Measurements from ENCODE around the gene TAF1B.

TAF1B gene

DNA sequence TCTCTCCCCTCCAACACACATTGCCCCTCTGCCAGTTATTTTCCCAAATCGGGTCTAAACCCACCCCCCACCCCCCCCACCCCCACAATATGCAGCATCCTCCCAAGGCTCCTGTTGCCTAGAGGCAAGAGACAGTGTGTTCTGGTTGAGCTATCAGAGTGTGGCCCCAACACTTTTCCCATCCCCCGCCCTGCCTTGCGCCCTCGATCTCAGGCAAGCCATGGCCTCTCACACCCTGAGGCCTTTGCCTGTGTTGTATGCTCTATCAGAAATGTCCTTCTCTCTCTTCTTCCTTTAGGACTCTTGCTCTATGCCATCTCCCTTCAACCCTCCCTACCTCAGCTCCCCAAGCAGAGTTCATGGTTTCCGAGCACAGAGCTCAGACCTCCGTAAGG, 98.7 kb downstream of the TAF1B start:
- no peak for DNase-seq (ENCODE audit: low read depth)

DNA sequence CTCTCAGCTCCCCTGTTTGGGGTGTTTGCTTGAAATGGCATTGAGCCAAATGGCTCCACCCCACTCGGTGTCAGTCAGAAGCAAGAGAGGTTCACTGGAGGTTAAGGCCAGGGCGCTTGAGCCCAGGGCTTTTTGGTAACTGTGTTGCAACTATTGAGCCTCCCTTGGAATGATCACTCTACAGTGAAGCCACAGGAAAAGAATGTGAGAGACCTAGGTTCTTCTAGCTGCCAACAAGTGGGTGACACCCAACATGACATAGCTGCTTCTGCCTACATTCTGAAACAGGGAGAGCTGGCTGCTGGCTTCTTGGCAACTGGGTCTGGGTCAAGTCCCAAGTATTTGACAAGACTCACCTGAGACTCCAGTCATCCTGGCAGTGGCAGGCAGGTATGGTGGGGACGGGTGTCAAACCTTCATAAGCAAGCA, 101.1 kb downstream of the TAF1B start:
- no peak for DNase-seq (ENCODE audit: low read depth)

DNA sequence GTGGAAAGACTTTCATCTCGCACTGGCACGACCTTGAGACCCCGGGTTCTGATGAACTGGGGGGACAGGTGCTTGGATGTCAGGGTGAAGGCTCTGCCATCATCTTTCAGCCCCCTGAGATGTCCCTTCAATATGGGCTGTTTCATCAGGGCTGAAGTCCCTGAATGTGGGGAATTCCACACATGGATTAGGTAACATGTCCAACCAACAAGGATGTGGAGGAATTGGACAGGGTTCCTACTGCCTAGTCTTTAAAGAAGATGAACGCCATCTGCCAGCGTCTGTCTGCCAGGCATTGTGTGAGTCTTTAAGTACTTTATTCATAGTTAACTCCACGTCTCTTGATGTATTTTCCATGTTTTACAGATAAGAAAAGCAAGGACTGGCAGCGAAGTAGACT, 102.3 kb downstream of the TAF1B start:
- DNase-seq (ENCODE audit: low read depth): no peak

- no peak for DNase-seq (ENCODE audit: low read depth)
These were observed 102.8 kb downstream of the TAF1B start for GRCh38 chr2:9946076-9946475.

DNA sequence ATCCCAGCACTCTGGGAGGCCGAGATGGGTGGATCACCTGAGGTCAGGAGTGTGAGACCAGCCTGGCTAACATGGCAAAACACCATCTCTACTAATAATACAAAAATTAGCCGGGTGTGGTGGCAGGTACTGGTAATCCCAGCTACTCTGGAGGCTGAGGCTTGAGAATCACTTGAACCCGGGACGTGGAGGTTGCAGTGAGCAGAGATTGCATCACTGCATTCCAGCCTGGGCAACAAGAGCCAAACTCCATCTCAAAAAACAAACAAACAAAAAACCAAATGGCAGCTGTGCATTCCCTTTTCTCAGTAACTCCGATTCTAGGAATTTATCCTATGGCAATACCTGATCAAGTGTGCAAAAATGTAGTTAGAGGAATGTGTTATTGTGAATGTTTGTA, 103.5 kb downstream of the TAF1B start:
- DNase-seq (ENCODE audit: low read depth): no peak

DNA sequence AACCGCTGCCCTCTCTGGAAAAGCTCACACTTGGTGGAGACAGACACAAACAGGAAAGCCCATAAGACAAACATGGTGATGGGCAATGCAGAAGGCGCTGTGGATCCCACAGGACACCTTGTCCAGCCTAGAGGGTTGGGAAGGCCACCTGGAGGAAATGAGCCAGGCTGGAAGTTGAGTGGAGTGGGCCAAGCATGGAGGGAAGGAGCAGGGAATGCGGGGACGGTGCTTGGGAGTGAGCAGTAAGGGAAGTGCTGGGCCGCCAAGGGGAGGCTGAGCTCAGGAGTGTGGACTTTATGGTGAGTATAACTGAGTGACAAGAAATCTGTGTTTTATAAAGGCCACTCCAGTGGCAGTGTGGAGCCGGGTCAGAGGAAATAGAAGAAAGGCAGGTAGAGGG, 105.4 kb downstream of the TAF1B start:
- no peak for DNase-seq (ENCODE audit: low read depth)

DNA sequence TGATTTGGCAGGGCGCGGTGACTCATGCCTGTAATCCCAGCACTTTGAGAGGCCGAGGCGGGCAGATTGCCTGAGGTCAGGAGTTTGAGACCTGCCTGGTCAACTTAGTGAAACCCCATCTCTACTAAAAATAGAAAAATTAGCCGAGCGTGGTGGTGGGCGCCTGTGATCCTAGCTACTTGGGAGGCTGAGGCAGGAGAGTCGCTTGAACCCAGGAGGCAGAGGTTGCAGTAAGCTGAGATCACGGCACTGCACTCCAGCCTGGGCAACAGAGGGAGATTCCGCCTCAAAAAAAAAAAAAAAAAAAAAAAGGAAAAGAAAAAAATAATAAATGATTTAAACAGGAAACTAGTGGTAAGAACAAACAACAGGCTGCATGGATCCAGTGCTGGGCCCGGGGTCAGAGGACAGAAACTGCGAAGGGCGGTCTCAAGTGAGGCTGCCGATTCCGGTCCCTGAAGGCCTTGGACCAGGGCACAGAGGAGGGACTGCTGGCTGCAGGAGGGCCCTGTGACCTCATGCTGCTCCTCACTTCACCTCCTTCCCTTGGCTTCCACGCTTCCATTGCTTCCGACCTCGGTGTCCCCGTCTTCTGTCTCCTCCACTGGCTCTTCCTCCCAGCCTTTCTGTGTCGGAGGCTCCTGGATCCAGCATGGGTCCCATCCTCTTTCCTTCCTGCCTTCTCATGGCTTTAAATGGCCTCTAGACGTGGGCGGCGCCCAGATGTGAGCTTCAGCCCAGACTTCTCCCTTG, 106.1 kb downstream of the TAF1B start:
- no peak for DNase-seq (ENCODE audit: low read depth)

DNA sequence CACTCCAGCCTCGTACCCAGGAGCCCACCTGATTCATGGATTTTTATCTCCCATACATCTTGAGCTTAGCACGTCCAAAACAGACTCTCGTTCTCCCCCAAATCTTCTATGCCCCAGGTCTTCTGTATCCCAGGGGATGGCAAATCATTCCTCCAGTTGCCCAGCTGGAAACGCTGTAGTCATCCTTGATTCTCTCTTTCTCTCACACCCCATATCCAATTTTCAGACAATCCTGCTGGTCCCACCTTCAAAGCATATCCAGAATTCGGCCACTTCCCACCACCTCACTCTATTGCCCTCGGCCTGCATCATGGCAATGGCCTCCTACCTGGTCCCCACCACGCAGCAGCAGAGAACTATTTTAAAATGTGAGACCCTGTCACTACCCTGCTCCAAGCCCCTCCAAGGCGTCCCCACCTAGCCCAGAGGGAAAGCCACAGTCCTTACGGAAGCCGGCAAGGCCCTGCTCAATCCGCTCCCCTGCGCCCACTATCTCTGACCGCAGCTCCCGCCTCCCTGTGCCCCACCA, 106.8 kb downstream of the TAF1B start:
- no peak for DNase-seq (ENCODE audit: low read depth)

DNA sequence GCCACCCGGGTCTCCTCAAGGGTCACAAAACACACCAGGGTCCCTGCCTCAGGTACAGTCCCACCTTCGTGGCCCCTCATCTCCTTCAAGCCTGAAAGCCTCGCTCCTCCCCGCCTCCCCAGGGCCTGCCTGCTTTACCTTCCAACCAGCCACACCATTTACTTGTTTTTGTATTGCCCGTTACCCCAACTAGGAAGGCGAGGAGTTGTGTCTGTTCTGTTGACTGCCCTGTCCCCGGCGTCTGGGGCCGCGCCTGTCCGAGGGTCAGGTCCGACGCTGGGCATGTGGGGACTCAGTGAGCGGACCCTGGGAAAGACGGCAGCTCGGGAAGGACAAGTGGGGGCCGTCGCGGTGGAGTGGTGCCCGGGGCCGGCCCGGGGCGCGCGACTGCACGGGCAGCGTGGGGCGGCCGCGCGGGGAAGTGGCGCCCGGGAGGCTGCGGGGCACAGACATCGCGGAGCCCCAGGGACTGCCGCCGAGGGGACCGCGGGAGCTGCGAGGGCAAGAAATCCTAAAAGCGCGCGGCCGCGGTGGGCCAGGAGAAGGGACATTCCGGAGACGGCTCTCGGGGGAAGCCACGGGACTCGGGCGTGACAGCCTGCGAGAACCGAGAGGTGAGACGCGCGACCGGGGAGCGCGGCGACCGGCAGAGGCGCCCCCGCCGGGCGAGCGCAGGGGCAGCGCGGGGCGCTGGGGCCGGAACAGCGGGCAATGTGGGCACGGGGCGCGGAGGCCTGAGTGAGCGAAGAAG, 107.4 kb downstream of the TAF1B start:
- DNase-seq (ENCODE audit: low read depth): peak; percentile 33

DNA sequence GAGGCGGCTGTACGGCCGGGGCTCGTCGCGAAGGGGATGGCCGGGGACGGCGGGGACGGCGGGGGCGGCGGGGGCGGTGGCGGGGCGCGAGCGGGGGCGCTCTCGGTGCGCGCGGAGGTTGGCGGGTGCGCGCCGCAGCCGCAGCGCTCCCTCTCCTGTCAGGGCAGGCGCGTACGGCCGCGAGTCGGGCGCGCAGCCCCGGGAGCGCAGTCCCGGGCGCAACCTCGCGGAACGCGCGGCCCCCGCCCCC, 107.9 kb downstream of the TAF1B start:
- no peak for DNase-seq (ENCODE audit: low read depth)

GRCh38 chr2:9951522-9952285, 108.4 kb downstream of the TAF1B start, which contains the start of gene GRHL1:
Gene GRHL1 (plus strand): TSS chr2:9951693. CDS start chr2:9951834, 141 bp downstream.
- peak; percentile 86 for DNase-seq (ENCODE audit: low read depth)

- no peak for DNase-seq (ENCODE audit: low read depth)
These were observed 109.0 kb downstream of the TAF1B start for GRCh38 chr2:9952286-9952737.

- DNase-seq (ENCODE audit: low read depth): no peak
These were observed 109.7 kb downstream of the TAF1B start for GRCh38 chr2:9952856-9953503.

DNA sequence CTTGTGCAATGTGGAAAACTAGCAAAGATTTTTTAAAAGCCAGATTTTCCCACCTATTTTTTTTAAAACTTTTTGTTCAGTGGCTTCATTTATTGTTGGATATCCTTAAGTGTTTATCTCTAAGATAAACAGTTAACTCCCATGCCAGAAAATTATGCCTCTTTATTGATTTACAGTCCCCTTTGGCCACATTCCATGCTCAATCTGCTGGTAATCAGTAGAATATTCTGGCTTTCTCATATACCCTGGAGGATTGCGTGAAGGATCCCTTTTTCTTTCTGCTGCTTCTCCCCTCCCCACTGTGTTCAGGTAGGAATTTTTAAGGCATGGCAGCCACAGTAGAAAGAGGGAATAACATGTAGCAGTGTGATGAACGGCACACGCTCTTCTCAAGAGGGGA, 110.9 kb downstream of the TAF1B start:
- DNase-seq (ENCODE audit: low read depth): no peak

- DNase-seq (ENCODE audit: low read depth): no peak
These were observed 114.8 kb downstream of the TAF1B start for GRCh38 chr2:9958057-9958456.

- no peak for DNase-seq (ENCODE audit: low read depth)
These were observed 116.0 kb downstream of the TAF1B start for GRCh38 chr2:9959262-9959661.

- no peak for DNase-seq (ENCODE audit: low read depth)
These were observed 117.7 kb downstream of the TAF1B start for GRCh38 chr2:9961013-9961412.

DNA sequence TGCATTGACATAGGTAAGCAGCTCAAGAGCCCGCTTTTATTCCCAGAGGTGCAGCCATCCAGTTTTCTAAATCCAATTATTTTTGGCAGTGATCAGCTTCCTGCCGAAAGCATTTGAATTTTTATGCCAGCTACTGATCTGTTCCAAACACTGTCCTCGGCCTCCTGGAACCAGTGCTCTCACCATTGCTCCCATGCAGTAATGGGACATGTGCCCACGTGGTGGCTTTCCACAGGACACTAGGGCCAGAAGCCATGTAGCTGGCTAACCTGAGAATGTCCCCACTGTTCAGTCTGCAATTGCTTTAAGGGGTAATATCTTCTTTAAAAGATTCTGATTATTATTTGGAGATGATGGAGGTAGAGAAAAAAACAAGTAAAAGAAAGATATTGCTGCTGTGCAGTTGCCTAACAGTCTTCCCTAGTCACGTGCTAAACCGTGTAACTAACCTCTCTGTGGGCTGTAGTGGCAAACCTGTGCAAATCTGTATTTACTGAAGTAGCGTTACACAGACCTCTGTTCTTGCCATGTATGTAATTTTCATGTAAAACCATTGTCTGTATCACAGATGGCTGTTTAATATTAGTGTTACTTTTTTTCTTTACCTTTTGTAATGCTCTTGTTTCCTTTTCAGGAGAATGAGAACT, 121.2 kb downstream of the TAF1B start:
- no peak for DNase-seq (ENCODE audit: low read depth)

DNA sequence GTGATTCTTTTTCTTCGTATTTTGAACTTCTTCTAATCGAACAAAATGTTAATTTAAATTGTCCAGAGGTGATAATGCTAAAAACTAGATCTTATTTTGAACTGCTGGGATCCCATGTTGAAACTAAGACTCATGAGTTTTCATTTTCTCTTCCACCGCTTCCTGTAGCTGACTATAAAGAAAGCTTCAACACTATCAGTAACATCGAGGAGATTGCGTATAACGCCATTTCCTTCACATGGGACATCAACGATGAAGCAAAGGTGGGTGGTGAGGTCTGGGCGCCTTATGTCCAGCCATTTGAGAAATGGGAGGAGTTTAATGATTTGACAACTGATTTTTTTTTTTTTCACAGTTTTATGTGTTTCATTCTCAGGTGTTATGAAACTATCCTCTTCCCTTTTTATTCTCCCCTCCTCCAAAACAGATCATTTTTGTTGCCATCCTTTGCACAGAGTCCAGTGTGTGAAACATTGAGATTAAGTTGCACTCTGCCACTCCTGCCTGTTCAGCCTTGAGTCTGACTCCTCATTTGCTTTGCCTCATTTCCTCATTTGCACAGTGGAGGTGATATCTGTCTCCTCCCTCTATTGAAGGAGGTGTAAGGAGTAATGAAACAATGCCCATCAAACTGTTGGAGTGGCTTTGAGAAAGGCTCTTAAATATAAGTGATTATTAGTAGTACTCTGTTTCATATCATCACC, 122.0 kb downstream of the TAF1B start:
- DNase-seq (ENCODE audit: low read depth): no peak

DNA sequence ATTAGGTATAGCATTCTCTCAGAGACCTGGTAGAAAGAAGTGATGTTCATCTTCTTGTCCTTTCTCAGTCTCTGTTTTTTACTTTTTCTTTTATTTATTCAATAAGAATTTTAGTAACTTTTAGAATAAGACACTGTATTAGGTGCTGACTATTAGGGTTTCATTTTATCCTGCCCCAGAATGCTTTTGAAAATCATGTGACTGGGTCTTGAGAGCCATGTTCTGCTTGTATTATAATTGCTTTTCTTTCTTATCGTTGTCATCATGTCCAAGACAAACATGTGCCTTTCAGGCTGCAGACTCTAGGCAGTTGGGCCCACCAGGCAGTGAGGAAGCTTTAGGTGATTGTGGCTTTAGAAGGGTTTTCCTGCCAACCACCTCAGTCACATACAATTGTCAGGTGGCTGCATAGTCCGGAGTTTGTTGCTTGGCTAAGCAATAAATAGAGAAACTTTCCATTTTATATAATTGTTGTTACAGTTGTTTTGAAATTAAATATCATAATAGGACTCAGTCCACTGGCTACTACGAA, 123.3 kb downstream of the TAF1B start:
- no peak for DNase-seq (ENCODE audit: low read depth)
